SK-N-SH treated with all-trans-retinoic acid at 6 μM for 48 hours (cell line): ENCODE measurements around the gene KANSL2.

Experiments used
- BACH2 ChIP-seq: fragments of 250-450 bp; sonication (Bioruptor Pico); IDR thresholded peaks from 2 replicates; pipeline ENCODE4 v1.9.0; 2021; ENCODE audit warnings: mild to moderate bottlenecking, borderline replicate concordance
- ESRRG ChIP-seq: fragments of 250-450 bp; sonication (Bioruptor Pico); IDR thresholded peaks from 2 replicates; pipeline ENCODE4 v1.6.1; 2021; ENCODE audit warnings: mild to moderate bottlenecking
- OSR1 ChIP-seq: fragments of 250-450 bp; sonication (Bioruptor Pico); IDR thresholded peaks from 2 replicates; pipeline ENCODE4 v1.8.0; 2022; ENCODE audit warnings: moderate library complexity, mild to moderate bottlenecking, inconsistent platforms
- RARB ChIP-seq: fragments of 250-450 bp; sonication (Bioruptor Pico); IDR thresholded peaks from 2 replicates; pipeline ENCODE4 v1.8.0; 2021; ENCODE audit warnings: mild to moderate bottlenecking, moderate library complexity
- SNAI2 ChIP-seq: fragments of 250-450 bp; sonication (Bioruptor Pico); IDR thresholded peaks from 2 replicates; pipeline ENCODE4 v1.5.0; 2020; ENCODE audit warnings: mild to moderate bottlenecking, moderate library complexity
- TCF4 ChIP-seq: fragments of 250-450 bp; sonication (Bioruptor Pico); IDR thresholded peaks from 2 replicates; pipeline ENCODE4 v1.8.0; 2021; ENCODE audit warnings: mild to moderate bottlenecking, moderate library complexity, borderline replicate concordance
- ZC3H10 ChIP-seq: fragments of 250-450 bp; sonication (Bioruptor Pico); IDR thresholded peaks from 2 replicates; pipeline ENCODE4 v1.5.1; 2021; ENCODE audit warnings: mild to moderate bottlenecking, moderate library complexity
- ZFP30 ChIP-seq: fragments of 450-650 bp; formaldehyde crosslinking; IDR thresholded peaks from 2 replicates; pipeline ENCODE4 v1.5.0; 2022; ENCODE audit warnings: mild to moderate bottlenecking, moderate library complexity
- ZNF70 ChIP-seq: fragments of 450-650 bp; formaldehyde crosslinking; IDR thresholded peaks from 2 replicates; pipeline ENCODE4 v1.5.0; 2020; ENCODE audit warnings: mild to moderate bottlenecking, moderate library complexity
- ZNF8 ChIP-seq: fragments of 450-650 bp; formaldehyde crosslinking; IDR thresholded peaks from 2 replicates; pipeline ENCODE4 v1.5.0; 2020; ENCODE audit warnings: mild to moderate bottlenecking, moderate library complexity
- TF ChIP-seq, protein P1 (sequence below): fragments of 250-450 bp; sonication (Bioruptor Pico); IDR thresholded peaks from 2 replicates; pipeline ENCODE4 v1.5.0; 2020; ENCODE audit warnings: mild to moderate bottlenecking, moderate library complexity
- TF ChIP-seq, protein P2 (sequence below): fragments of 250-450 bp; sonication (Bioruptor Pico); IDR thresholded peaks from 2 replicates; pipeline ENCODE4 v1.8.0; 2020; ENCODE audit warnings: mild to moderate bottlenecking, moderate library complexity, borderline replicate concordance

DNA sequence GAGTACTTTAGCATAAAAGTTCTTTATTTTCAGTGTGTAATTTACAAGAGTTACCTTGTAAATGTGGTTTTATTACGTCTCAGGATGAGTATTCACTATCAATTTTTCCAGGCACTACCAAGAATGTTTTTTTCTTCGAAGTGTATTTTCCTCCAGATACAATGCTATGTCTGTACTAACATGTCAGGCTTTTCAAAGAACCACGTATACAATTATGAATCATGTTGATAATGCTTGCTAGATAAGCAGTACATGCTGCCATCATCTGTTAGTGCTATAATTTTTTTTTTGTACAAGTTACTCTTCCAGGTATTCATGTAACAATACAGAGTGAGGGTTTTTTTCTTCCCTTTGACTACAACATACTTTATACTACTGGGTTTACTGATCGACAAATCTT is 5.6 kb upstream of the KANSL2 start:
- TF ChIP-seq BACH2 (CRISPR knock-in tag) (no peak), TCF4 (no peak), RARB (CRISPR knock-in tag) (no peak), OSR1 (CRISPR knock-in tag) (no peak), ZFP30 (CRISPR knock-in tag) (no peak), ZNF70 (CRISPR knock-in tag) (no peak), ZNF8 (CRISPR knock-in tag) (no peak), ESRRG (CRISPR knock-in tag) (no peak), SNAI2 (CRISPR knock-in tag) (no peak), ZC3H10 (no peak)
- TF ChIP-seq, protein P1, sequence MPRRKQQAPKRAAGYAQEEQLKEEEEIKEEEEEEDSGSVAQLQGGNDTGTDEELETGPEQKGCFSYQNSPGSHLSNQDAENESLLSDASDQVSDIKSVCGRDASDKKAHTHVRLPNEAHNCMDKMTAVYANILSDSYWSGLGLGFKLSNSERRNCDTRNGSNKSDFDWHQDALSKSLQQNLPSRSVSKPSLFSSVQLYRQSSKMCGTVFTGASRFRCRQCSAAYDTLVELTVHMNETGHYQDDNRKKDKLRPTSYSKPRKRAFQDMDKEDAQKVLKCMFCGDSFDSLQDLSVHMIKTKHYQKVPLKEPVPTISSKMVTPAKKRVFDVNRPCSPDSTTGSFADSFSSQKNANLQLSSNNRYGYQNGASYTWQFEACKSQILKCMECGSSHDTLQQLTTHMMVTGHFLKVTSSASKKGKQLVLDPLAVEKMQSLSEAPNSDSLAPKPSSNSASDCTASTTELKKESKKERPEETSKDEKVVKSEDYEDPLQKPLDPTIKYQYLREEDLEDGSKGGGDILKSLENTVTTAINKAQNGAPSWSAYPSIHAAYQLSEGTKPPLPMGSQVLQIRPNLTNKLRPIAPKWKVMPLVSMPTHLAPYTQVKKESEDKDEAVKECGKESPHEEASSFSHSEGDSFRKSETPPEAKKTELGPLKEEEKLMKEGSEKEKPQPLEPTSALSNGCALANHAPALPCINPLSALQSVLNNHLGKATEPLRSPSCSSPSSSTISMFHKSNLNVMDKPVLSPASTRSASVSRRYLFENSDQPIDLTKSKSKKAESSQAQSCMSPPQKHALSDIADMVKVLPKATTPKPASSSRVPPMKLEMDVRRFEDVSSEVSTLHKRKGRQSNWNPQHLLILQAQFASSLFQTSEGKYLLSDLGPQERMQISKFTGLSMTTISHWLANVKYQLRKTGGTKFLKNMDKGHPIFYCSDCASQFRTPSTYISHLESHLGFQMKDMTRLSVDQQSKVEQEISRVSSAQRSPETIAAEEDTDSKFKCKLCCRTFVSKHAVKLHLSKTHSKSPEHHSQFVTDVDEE (CRISPR knock-in tag), result no peak
- TF ChIP-seq, protein P2, sequence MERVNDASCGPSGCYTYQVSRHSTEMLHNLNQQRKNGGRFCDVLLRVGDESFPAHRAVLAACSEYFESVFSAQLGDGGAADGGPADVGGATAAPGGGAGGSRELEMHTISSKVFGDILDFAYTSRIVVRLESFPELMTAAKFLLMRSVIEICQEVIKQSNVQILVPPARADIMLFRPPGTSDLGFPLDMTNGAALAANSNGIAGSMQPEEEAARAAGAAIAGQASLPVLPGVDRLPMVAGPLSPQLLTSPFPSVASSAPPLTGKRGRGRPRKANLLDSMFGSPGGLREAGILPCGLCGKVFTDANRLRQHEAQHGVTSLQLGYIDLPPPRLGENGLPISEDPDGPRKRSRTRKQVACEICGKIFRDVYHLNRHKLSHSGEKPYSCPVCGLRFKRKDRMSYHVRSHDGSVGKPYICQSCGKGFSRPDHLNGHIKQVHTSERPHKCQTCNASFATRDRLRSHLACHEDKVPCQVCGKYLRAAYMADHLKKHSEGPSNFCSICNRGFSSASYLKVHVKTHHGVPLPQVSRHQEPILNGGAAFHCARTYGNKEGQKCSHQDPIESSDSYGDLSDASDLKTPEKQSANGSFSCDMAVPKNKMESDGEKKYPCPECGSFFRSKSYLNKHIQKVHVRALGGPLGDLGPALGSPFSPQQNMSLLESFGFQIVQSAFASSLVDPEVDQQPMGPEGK, result no peak
